Prostate gland (tissue), 2 donors: Measurements from ENCODE around the gene ALOX12.

ENCODE experiments used
- POLR2AphosphoS5 ChIP-seq: sonication (generic); formaldehyde crosslinking; IDR thresholded peaks from one replicate; pipeline ENCODE4 v1.6.1; 2017; ENCODE audit warnings: antibody characterized with exemption
- TF ChIP-seq, protein P1 (sequence below), 4 experiments: fragments of 200-600 bp in 2 of 4; fragments of 450-650 bp in 2 of 4; sonication (generic) in 2 of 4; IDR thresholded peaks; 1 replicate in 3 of 4; 2 replicates in 1 of 4; pipeline ENCODE4 v1.5.1; 2016 to 2019; ENCODE audit warnings: antibody characterized with exemption in 4 of 4, mild to moderate bottlenecking in 2 of 4, moderate library complexity in 2 of 4

DNA sequence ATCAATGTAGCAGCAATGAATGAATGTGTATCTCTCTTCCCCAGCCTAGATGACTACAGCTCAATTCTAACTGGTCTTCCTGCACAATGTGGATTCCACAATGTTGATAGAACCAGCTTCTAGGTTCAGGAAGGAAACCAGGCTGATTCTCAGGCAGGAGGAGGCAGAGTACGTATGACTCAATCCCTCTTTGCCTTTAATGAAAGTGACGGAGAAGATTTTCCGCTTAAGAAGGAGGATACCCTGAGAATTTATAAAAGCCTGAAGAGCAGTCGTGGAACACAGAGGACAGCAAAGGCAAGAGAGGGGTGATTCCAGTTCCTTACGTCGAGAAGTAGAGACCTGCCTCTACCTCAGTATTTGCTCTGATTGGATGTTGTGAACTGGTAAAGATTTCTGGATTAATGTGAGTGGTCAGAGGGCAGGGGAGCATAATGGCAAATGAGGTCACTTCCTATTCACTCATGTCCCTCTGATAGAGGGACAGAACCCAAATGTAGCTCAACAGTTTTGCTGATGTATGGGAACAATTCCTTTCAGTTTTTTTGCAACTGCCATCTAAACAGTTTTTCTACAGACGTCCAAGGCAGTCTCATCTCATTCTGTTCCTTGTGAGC, 63.1 kb downstream of the ALOX12 start:
- TF ChIP-seq, protein P1, sequence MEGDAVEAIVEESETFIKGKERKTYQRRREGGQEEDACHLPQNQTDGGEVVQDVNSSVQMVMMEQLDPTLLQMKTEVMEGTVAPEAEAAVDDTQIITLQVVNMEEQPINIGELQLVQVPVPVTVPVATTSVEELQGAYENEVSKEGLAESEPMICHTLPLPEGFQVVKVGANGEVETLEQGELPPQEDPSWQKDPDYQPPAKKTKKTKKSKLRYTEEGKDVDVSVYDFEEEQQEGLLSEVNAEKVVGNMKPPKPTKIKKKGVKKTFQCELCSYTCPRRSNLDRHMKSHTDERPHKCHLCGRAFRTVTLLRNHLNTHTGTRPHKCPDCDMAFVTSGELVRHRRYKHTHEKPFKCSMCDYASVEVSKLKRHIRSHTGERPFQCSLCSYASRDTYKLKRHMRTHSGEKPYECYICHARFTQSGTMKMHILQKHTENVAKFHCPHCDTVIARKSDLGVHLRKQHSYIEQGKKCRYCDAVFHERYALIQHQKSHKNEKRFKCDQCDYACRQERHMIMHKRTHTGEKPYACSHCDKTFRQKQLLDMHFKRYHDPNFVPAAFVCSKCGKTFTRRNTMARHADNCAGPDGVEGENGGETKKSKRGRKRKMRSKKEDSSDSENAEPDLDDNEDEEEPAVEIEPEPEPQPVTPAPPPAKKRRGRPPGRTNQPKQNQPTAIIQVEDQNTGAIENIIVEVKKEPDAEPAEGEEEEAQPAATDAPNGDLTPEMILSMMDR (IDR thresholded peaks at IDR 0.05): no peak
- no peak for TF ChIP-seq POLR2AphosphoS5
